ENCODE results near the gene CGA.

DNA sequence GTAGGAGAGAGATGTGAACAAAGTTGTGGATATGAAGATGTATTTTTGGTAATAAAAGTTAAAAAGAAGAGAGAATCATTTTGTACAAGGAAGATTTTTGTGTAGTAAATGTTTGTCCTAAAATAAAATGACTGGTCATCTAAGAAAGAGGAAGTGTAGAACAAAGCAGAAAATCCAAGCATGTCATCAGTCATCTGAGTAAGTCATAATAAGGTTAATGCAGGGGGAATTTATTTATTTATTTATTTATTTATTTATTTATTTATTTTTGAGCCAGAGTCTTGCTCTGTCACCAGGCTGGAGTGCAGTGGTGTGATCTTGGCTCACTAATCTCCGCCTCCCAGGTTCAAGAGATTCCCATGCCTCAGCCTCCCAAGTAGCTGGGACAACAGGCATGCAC lies 15.7 kb upstream of the CGA start:
- TF ChIP-seq CTCF (IDR thresholded peaks at IDR 0.05 in 8 of 11, conservative IDR thresholded peaks at IDR 0.05 in 3 of 11): no peak
- no peak for TF ChIP-seq POLR2AphosphoS5 (IDR thresholded peaks at IDR 0.05)
- TF ChIP-seq POLR2A (IDR thresholded peaks at IDR 0.05): no peak
